HG03565 (cell line): ENCODE data around the gene ARNT2.
"Not testable (repeated sequence)": the region's sequence is repeated elsewhere in the genome, so short reads cannot be mapped to it uniquely, and the experiment has no call there.

ENCODE experiments used
- ATAC-seq: cut with Tn5 transposase; IDR thresholded peaks from one replicate; pipeline ENCODE4 v1.9.1; 2021; ENCODE audit warnings: mild to moderate bottlenecking, moderate library complexity; ENCODE audit not compliant: unreplicated experiment

The ARNT2 gene

DNA sequence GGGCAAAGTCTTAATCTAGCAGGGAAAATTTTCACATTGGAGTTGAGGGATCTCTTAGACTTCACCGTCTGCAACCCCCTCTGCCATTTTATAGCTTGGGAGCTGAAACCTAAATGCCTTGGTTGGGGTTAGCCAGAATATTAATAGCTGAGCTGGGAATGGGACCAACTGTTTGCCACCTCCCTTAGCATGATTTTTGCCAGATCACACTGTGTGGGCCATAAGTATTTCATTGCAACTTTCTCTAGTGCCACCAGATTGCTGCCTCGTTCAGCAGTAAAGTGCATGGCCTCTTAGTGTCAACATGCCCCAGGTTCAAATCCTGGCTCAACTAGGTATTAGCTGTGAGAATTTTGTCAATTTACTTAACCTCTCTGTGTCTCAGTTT is 235.0 kb downstream of the ARNT2 start:
- no peak for ATAC-seq

DNA sequence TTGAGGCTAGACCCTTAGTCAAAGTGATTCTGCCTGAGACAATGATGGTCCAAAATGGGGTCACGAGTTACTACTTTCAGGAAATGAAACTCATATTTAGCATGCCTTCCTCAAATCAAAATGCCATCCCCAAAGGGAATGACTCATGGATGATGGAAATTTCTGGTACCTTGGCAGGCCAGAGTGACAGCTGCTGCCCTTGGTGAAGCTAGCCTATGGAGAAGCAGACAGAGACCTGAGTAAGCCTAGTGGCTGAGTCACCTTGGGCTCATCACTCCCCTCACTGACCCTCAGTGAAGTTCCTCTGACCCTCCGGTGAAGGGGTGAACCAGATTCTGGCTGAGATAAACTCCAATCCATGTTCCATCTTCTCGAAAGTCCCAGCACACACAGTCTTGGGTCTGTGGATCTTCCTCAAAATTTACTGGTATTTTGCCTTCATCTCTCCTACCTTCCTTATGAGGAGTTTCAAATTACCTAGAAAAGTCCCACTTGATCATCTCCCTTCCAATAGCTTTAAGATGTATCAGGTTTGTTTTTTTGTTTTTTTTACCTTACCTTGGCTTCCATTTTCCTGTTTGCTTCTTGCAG is 236.4 kb downstream of the ARNT2 start:
- ATAC-seq: no peak

DNA sequence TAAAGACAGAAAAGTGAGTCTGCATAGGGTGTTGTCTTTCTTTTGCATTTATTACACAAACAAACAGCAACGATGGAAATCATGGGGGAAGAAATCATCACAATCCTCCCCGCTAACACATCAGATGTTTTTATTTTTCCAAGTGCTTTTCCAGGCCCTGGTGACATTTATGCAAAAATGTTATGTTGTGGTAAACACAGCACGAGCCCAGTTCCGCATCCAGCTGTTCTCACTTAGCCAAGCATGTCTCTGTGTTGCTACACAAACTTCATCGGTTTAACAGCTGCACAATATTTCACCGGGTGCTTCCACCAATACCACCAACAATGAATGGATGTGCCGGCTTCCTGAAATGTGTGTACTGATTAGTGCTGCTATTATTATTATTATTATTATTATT is 237.2 kb downstream of the ARNT2 start:
- ATAC-seq: no peak

DNA sequence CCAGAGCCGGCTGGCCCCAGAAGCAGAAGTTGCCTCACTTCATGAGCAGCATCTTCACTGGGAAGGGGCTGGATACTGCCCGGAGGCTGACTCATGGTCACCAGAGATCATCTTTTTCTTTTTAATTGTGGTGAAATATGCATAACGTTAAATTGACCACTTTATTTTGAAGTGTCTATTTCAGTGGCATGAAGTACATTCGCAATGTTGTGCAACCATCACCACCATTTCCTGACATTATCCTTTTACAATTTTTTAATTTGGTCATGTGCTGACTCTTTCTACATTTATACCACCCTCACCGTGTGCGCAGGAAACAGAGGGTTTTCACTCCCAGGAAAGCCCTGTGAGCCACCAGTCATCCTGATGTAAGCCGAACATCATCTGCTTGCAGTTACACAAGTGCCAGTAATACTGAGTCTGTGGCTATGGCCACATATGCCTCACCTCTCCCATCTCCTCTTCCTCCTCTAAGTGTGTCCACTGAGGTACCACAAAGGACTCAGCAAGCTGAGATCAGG is 239.3 kb downstream of the ARNT2 start:
- ATAC-seq: no peak

- no peak for ATAC-seq
These were observed 241.4 kb downstream of the ARNT2 start for GRCh38 chr15:80645494-80646065.

DNA sequence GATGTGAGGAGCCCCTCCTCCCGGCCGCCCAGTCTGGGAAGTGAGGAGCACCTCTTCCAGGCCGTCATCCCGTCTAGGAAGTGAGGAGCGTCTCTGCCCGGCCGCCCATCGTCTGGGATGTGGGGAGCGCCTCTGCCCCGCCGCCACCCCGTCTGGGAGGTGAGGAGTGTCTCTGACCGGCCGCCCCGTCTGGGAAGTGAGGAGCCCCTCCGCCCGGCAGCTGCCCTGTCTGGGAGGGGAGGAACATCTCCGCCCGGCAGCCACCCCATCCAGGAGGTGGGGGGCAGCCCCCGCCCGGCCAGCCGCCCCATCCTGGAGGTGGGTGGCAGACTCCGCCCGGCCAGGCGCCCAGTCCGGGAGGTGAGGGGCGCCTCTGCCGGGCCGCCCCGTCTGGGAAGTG is 243.2 kb downstream of the ARNT2 start:
- not testable (repeated sequence) for ATAC-seq
